Activated CD4-positive, alpha-beta T cell treated with anti-CD3 and anti-CD28 coated beads, Interleukin-2, amount 50 U/mL, for 24 hours (primary cell): ENCODE results near the gene PNCK.

ENCODE experiments used
- DNase-seq, 2 donors: peaks; one replicate each; pipeline ENCODE4 v3.0.0-alpha.2; 2020; ENCODE audit warnings: low read depth in 1 of 2, low spot score in 1 of 2

Gene PNCK

GRCh38 chrX:153642051-153642654, 31.5 kb downstream of the PNCK start:
- DNase-seq, result no peak

- DNase-seq, result no peak
Measured at GRCh38 chrX:153641627-153642026, 32.0 kb downstream of the PNCK start.

- no peak for DNase-seq
Measured at GRCh38 chrX:153640736-153641575, 32.7 kb downstream of the PNCK start.

GRCh38 chrX:153640045-153640686, 33.4 kb downstream of the PNCK start:
- DNase-seq, result no peak

GRCh38 chrX:153639177-153640044, 34.2 kb downstream of the PNCK start:
- no peak for DNase-seq

- DNase-seq, result no peak
Measured at GRCh38 chrX:153638436-153639176, 35.0 kb downstream of the PNCK start.

GRCh38 chrX:153638041-153638371, 35.6 kb downstream of the PNCK start:
- DNase-seq, result no peak

- no peak for DNase-seq
Measured at GRCh38 chrX:153637121-153638040, 36.2 kb downstream of the PNCK start.

- DNase-seq, result no peak
Measured at GRCh38 chrX:153636716-153637115, 36.9 kb downstream of the PNCK start.

- DNase-seq, result no peak
Measured at GRCh38 chrX:153635788-153636668, 37.6 kb downstream of the PNCK start.

- DNase-seq, result no peak
Measured at GRCh38 chrX:153635388-153635787, 38.2 kb downstream of the PNCK start.

GRCh38 chrX:153634832-153635231, 38.8 kb downstream of the PNCK start:
- DNase-seq, result no peak

- no peak for DNase-seq
Measured at GRCh38 chrX:153634236-153634635, 39.4 kb downstream of the PNCK start.

GRCh38 chrX:153633607-153634180, 39.9 kb downstream of the PNCK start:
- DNase-seq, result no peak

- DNase-seq, result no peak
Measured at GRCh38 chrX:153633048-153633447, 40.6 kb downstream of the PNCK start.

- DNase-seq, result no peak
Measured at GRCh38 chrX:153632595-153632946, 41.0 kb downstream of the PNCK start.

- DNase-seq, result no peak
Measured at GRCh38 chrX:153631907-153632594, 41.6 kb downstream of the PNCK start.

GRCh38 chrX:153631346-153631745, 42.3 kb downstream of the PNCK start:
- no peak for DNase-seq
